HG03064 (cell line): Measurements from ENCODE around the gene RRAS2.
A peak's percentile ranks its signal among the peaks of the same experiment; 100 is the strongest.
"Not testable (repeated sequence)": the region's sequence is repeated elsewhere in the genome, so short reads cannot be mapped to it uniquely, and the experiment has no call there.

Source experiments
- ATAC-seq: cut with Tn5 transposase; IDR thresholded peaks from one replicate; pipeline ENCODE4 v1.9.1; 2021; ENCODE audit warnings: low read depth; ENCODE audit not compliant: unreplicated experiment

The RRAS2 gene

DNA sequence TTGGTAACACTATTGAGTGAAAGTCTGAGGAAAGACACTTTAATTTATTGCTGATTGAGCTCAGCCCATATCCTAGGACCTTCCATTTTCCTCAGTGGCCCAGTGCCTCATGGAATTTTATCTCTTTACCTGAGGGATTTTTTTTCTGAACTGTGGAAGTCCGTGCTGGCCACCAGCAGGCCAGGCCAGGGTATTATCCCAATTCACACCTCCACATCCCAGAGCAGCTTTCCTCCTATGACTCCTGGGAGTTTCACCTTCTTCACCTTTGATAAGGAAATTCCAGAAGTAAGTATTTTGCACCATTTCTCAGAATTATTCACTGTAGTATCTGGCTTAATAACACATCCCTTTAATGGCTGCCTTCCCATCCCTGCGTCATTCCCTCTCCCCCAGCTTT is 13.0 kb upstream of the RRAS2 start:
- ATAC-seq: no peak

DNA sequence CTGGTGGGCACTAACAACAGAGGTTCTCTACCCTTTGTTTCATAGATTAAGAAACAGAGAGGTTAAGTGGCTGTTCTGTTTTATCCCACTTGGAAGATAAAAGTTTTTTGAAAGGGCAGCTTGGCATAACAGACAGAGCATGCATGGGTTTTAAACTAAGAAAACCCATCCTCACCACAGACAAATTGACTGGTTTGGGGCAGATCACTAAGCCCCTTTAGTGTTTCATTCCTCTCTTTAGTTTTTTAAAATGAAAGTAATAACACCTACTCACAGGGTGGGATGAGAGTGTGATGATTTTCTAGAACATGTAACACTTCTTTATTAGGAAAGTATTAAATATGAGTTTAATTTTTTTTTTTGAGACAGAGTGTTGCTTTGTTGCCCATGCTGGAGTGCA is 12.3 kb upstream of the RRAS2 start:
- ATAC-seq: no peak

DNA sequence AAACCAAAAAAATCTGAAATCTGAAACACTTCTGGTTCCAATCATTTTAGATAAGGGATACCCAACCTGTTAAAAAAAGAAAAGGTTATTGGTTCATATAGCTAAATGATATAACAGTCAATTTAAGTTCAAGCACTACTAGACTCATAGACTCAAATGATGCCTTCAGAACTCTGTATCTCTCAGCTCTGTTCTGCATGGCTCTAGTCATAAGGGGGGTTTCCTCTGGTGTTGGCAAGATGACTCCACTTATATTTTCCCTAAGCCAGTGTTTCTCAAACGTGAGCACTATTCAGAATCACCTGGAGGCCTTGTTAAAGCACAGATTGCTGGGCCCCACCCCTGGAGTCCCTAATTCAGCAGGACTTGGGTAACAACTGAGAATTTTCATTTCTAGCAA is 11.5 kb upstream of the RRAS2 start:
- no peak for ATAC-seq

DNA sequence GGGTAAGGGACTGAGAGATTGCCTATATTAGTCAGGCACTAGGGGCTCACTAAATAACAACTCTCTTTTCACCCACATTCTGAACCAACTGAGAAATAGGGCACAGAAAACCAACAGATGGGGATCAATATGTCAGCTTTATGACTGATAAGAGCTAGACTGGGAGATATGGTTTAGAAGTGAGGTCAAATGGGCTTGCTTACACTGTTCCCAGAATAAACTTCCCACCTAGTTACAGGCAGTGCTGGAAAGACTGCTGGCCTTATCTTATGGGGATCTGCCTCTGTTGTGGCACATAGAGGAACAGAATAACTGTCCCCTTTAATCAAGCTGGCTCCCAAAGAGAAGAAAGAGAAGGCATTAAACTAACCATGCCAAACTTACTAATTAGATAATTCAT is 10.6 kb upstream of the RRAS2 start:
- ATAC-seq: no peak

DNA sequence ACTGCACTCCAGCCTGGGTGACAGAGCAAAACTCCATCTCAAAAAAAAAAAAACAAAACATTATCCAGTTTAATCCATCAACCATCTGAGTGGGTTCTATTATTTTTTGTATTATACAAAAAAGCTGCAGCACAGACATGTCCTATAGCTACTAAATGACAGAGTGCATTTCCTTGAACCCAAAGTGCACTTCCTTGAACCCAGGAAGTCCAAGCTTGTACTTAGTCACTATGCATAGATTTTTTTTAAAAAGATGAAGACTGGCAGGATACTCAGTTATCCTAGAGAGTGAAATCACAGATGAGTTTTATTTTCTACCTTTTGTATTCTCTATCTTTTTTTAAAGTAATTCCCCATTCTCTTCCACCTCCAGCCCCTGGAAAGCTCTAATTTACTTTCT is 8.0 kb upstream of the RRAS2 start:
- no peak for ATAC-seq

DNA sequence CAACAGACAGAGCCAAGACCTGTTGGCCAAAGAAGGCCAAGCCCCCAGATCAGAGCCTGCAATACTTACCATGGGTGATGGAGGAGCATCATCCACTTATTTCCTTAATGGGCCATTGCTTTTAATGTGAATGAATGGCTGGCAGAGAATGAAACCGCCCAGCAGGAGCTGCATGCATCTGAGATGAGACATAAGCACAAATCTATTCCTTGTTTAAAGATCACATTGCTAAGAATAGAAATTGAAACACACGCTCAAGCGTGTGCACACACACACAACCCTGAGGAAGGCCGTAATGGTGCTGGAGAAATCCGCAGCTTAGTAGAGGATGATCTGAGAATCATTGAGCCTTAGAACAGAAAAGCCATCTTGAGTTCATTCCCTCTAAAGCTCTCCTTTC is 5.3 kb upstream of the RRAS2 start:
- ATAC-seq: no peak

DNA sequence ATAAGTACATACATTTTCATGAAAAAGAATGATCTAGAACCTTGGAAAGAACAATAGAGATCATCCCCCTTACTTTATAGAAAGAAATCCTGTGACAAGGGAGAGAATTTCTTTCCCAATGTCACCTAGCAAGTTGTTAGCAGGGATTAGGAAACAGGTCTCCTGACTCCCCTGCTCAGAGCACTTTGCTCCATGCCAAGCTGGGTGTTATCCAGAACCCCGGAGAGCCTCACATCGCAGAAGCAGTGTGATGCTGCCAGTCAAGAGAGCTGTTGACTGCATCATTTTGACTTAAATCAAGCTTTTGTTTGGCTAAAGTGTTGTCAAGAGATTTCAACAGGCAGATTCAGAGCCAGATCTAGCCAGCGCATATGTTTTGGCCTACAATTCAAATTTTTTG is 3.6 kb upstream of the RRAS2 start:
- no peak for ATAC-seq

DNA sequence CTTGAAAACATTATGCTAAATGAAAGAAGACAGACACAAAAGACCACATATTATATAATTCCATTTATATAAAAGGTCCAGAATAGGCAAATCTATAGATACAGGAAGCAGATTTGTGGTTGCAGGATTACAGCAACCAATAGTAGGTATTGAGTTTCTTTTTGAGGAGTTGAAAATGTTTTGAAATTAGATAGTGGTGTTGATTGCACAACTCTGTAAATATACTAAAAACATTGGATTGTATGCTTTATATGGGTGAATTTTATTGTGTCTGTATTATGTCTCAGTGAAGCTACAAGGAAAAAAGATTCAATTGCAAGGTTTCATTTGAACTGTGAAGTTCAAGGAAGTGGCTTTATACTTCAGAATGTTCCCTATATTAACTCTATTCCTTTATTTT is 3.0 kb upstream of the RRAS2 start:
- ATAC-seq: no peak

DNA sequence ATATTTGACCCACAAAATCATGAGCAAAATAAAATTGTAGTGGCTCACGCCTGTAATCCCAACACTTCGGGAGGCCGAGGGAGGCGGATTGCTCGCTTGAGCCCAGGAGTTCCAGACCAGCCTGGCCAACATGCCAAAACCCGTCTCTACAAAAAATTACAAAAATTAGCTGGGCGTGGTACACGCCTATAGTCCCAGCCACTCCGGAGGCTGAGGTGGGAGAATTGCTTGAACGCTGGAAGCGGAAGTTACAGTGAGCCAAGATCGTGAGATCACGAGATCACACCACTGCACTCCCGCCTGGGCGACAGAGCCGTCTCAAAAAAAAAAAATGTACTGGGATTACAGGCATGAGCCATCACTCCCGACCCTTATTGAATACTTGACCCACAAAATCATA is 2.0 kb upstream of the RRAS2 start:
- no peak for ATAC-seq

DNA sequence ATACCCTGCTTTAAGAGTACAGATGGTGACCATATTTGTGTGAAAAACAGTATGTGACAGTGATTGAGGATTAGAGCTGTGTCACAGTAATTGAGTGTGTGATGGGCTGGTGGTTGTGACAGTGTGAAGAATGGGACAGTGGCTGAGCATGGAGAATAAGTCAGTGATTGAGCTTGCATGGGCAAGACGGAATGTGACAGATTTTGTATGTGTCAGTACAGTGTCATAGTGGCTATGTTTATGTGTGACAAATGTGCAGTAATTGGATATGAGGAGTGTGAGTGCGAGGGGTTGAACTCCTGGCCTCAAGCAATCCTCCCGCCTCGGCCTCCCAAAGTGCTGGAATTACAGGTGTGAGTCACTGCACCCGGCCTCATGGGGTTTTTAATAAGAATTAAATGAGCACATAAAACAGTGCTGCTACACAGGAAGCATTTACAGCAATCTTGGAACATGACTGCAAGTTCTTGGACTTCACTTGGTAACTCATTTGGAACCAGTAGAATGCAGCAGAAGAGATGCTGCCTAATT is 583 bp upstream of the RRAS2 start:
- ATAC-seq: no peak

DNA sequence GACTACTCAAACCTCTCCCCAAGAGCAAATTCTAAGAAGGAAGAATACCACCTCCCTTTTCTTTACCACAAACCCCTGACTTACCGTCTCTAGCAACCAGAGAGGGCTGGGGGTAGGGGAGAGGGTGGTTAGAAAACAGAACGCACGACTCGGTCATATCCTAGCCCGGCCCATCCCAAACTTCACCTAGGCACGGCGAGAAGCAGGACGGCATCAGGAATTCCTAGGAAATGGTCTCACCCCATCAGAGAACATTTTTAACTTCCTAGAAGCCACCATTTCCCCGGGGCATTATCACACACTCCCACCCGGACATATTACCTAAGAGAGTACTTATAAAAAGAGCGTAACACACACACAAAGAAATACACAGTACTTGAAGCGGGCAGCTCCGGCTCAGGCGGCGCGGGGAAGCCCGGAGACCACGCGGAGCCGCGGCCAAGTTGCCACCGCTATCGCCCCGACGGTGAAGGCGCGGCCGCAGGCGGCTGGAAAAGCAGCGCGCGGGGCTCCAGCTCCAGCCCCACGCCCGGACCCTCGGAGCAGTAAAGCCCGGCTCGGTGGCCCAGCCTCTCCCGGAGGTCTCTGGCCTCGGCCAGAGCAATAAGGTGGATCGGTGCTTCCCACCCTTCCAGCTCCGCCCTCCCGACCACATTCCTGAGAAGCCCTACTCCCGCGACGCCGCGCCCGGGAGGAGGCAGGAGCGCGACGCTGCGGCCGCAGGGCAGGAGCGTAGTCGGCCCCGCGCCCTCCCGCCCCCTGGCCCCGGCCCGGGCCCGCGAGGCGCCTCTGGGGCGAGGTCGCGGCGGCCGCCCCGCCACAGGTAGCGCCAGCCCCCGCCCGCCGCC is 878 bp downstream of the RRAS2 start:
- ATAC-seq: peak; percentile 50

DNA sequence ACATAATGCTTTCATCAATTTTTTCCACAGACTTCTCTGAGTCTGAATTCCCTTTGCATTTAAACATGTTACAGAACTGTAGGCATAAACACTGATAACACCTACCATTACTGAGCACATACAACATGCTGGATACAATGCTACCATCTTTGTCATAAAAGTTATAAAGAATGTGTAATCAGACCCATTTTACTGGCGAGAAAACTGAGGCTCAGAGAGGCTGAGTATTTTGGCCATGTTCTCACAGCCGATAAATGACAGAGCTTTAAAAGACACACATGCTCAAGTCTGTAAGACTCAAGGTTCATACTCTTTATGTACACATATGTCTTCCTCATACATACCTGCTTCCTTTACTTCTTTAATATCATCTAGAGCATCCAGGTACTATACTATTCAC is 2.6 kb downstream of the RRAS2 start:
- no peak for ATAC-seq

DNA sequence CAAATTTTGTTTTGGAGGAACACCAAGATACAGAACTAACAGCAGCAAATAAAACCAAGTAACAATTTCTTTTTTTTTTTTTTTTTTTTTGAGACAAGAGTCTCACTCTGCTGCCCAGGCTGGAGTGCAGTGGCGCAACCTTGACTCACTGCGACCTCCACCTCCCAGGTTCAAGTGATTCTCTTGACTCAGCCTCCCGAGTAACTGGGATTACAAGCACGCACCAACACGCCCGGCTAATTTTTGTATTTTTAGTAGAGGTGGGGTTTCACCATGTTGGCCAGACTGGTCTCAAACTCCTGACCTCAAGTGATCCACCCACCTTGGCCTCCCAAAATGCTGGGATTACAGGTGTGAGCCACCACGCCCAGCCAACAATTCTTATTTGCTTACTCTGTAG is 4.4 kb downstream of the RRAS2 start:
- ATAC-seq: not testable (repeated sequence)

DNA sequence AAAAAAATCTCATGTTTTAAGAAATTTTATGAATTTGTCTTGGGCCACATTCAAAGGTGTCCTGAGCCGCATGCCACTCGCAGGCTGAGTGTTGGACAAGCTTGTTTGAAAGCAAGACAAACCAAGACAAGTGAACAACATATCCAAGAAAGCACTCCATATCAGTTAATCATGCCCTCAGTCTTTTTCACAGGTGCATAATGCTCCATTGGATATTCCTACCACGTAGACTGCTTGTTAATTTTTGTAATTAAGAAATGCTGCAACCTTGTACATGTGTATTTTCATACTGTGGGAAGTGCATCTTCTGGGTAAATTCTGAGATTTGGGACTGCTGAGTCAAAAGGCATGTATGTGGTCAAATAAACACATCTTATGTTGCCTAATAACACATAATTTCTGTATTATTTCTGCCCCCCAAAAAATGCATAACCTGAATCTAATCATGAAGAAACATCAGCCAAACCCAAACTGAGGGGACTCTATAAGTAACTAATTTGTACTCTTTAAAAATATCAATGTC is 8.2 kb downstream of the RRAS2 start:
- ATAC-seq: no peak

DNA sequence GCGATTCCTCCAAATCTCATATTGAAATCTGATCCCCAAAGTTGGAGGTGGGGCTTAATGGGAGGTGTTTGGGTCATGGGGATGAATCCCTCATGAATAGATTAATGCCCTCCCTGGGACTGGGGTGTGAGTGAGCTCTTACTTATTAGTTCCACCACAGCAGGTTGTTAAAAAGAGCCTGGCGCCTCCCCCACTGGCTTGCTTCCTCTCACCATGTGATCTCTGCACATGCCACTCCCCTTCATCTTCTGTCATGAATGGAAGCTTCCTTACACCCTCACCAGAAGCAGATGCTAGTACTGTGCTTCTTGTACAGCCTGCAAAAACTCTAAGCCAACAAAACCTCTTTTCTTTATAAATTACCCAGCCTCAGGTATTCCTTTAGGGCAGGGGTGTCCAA is 8.8 kb downstream of the RRAS2 start:
- ATAC-seq: no peak

DNA sequence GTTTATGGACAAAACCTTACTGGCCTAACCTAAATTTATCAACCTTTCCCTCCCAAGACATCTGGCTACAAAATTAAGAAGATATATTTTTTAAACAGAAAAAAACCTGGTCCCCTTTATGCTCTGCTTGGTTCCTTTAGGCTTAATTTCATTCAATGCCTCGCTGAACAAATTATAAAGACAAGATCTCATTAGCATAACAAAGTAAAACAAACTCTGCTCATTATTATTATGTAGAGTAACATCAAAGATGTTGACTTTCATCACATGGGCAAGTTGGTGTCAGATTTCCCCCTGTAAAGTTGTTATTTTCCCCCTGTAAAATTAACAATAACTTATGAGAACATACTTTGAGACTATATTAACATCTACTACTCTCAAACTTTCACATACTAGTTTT is 11.0 kb downstream of the RRAS2 start:
- ATAC-seq: no peak

DNA sequence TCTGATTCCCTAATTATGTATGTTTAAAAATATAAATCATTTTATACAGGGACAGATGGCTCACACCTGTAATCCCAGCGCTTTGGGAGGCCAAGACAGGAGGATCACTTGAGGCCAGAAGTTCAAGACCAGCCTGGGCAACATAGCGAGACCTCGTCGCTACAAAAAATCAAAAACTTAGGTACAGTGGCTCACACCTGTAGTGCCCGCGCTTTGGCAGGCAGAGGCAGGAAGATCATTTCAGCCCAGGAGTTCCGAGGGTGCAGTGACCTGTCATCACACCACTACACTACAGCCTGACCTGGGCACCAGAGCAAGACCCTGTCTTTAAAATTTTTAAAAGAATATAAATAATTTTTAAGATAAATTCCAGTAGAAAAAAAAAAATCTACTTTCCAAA is 11.5 kb downstream of the RRAS2 start:
- ATAC-seq: no peak

DNA sequence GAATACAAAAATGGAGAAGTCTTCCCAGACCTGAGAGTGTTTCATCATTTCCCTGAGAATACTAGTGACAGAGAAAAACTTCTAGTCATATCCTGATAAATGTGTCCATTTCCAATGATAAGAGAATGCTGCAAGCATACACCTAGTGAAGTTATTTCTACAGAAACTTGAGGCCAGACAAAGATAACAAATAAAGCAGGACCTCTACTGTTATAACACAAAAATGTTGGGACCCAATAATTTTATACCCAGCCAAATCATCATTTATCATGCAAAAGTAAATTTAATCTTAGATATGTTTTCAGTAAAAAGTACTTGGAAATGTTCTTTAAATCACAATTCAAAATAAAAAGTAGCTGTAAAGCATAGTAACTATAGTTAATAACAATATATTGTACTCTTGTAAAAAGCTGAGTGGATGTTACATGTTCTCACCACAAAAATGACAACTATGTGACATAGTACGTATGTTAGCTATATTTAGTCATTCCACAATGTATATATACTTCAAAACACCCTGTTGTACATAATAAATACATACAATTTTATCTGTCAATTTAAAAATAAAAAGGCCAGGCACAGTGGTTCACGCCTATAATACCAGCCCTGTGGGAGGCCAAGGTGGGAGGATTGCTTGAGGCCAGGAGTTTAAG is 12.6 kb downstream of the RRAS2 start:
- ATAC-seq: no peak

DNA sequence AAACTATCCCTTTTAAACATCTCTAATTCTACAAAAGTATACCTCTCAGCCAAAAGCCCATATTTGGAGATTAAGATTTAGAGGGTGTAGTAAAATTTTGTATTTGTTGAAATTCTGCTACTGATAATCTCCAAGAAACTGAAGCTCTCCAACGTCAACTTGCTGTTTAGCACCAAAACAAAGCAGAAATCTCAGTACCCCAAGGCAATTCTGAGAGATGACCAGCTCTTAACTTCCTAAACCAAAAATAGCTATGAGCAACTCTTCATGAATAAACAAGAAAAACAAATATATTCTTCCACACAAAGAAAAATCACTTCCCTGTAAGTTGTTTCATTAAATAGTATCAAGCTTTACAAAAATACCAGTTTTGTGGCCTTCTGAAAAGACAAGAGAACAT is 13.3 kb downstream of the RRAS2 start:
- ATAC-seq: no peak

DNA sequence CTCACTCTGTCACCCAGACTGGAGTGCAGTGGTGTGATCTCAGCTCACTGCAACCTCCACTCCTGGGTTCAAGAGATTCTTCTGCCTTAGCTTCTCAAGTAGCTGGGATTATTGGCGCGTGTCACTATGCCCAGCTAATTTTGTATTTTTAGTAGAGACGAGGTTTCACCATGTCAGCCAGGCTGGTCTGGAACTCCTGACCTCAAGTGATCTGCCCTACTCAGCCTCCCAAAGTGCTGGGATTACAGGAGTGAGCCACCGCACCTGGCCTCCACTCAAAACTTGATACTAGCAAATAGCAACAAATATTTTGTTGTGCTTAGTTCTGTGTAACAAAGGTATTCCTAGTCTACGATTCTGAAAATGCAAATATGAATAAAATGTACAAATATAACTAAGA is 14.0 kb downstream of the RRAS2 start:
- ATAC-seq: not testable (repeated sequence)

DNA sequence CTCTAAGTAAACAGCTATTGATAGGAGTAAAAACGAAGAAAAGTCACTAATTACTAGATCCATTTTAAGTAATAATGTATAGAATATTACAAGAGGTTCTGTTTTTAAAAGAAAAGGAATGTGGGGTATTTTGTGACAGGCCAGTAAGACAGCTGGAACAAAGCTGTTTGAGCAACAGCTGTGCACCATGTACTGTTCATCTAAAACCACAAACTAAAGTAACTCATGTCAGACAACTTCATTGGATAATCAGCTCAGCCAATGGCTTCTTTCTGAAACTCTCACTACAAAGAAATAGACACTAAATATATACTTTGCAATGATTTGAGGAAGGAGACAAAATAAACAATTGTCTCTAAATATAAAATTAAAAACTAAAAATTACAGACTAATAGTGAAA is 16.1 kb downstream of the RRAS2 start:
- ATAC-seq: peak; percentile 54

DNA sequence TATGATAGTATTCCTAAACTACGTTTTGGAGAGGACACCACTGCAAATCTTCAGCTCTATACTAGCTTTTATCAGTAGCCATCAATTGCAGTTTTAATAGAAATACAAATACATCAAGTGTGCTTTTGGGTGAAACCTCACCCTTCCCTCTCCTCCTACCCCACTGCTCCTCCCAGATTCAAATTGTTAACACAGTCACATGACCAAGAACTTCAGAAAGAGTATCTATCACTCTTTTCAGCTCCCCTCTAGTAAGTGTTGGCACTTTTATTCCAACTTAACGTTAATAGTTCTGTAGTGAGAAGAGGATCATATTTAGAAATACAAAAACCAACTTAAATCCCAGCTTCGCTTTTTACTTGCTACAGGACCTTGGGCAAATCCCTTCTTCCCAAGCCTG is 17.0 kb downstream of the RRAS2 start:
- ATAC-seq: no peak
